ENCODE measurements around the gene FGA. TPM values are rescaled to one million over a fixed set of nuclear protein-coding genes. Genes with fewer than 3 reads are reported as not detected.

Gene FGA
- polyA plus RNA-seq, 1 of the 3 experiments (the other 2 are of a cell fraction): not detected

DNA sequence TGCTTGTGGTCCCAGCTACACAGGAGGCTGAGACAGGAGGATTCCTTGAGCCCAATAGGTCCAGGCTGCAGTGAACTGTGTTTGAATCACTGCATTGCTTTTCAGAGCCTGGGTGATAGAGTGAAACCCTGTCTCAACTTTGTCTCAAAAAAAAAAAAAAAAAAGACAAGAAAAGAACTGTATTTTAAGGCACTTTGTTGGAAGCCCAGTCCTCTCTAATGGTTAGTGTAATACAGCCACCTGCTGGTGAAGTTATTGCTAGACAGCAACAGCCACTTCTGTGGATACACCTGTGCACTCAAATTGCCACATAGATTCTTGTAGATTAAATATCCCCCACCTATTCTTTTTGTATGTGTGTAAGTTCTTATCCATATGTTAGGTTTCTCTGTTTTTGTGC, 32.1 kb upstream of the FGA start (continued):
- TF ChIP-seq, protein P1, sequence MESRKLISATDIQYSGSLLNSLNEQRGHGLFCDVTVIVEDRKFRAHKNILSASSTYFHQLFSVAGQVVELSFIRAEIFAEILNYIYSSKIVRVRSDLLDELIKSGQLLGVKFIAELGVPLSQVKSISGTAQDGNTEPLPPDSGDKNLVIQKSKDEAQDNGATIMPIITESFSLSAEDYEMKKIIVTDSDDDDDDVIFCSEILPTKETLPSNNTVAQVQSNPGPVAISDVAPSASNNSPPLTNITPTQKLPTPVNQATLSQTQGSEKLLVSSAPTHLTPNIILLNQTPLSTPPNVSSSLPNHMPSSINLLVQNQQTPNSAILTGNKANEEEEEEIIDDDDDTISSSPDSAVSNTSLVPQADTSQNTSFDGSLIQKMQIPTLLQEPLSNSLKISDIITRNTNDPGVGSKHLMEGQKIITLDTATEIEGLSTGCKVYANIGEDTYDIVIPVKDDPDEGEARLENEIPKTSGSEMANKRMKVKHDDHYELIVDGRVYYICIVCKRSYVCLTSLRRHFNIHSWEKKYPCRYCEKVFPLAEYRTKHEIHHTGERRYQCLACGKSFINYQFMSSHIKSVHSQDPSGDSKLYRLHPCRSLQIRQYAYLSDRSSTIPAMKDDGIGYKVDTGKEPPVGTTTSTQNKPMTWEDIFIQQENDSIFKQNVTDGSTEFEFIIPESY (IDR thresholded peaks at IDR 0.05; ENCODE audit: borderline replicate concordance, low read depth): no peak
- no peak for TF ChIP-seq RXRA (IDR thresholded peaks at IDR 0.05; ENCODE audit: borderline replicate concordance, low read depth)
- TF ChIP-seq NFIC (IDR thresholded peaks at IDR 0.05; ENCODE audit: borderline replicate concordance): no peak
- no peak for TF ChIP-seq EP300 (IDR thresholded peaks at IDR 0.05; ENCODE audit: borderline replicate concordance in 1 of 2, low read depth in 1 of 2, low read length in 1 of 2)
- no peak for TF ChIP-seq MEF2A (IDR thresholded peaks at IDR 0.05; ENCODE audit: borderline replicate concordance, low read depth)

DNA sequence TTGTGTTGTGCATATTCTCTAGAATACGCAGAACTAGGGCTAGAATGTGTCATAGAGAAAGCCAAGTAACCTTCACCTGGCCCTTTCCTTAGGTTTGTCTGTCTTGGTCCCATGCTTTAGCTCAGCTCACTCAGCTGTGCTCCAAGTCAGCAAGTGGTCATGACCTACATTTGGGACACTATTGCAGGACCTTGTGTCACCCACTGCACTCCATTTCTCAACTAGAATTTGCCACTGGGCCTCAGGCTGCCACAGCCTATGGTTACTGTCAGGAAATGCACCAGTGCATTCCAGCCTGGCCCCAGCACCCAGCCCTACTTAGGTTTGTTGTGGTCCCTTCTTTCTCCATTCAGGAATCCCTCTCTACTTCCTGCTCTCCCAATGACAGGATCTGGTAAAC, 29.6 kb upstream of the FGA start:
- H3K27ac ChIP-seq (ENCODE audit: low read depth in 2 of 2, low read length in 1 of 2): no peak overlapping the region
- no peaks in the 10 kb centered on the region for H3K79me2 ChIP-seq (ENCODE audit: insufficient read depth)
- no peaks in the 10 kb centered on the region for H3K9me2 ChIP-seq
- H3K4me2 ChIP-seq: no peak overlapping the region
- no peaks in the 10 kb centered on the region for H4K20me1 ChIP-seq (ENCODE audit: insufficient read depth)
- H3K4me1 ChIP-seq (ENCODE audit: control insufficient read depth in 1 of 2, insufficient read depth in 2 of 2, low read depth in 1 of 2, low read length in 1 of 2): no peaks in the 10 kb centered on the region
- TF ChIP-seq, protein P2, sequence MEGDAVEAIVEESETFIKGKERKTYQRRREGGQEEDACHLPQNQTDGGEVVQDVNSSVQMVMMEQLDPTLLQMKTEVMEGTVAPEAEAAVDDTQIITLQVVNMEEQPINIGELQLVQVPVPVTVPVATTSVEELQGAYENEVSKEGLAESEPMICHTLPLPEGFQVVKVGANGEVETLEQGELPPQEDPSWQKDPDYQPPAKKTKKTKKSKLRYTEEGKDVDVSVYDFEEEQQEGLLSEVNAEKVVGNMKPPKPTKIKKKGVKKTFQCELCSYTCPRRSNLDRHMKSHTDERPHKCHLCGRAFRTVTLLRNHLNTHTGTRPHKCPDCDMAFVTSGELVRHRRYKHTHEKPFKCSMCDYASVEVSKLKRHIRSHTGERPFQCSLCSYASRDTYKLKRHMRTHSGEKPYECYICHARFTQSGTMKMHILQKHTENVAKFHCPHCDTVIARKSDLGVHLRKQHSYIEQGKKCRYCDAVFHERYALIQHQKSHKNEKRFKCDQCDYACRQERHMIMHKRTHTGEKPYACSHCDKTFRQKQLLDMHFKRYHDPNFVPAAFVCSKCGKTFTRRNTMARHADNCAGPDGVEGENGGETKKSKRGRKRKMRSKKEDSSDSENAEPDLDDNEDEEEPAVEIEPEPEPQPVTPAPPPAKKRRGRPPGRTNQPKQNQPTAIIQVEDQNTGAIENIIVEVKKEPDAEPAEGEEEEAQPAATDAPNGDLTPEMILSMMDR (IDR thresholded peaks at IDR 0.05): no peak
- TF ChIP-seq RAD21 (IDR thresholded peaks at IDR 0.05; ENCODE audit: low read length) (no peak), JUND (IDR thresholded peaks at IDR 0.05) (no peak), ELF1 (IDR thresholded peaks at IDR 0.05) (no peak), TEAD4 (IDR thresholded peaks at IDR 0.05; ENCODE audit: borderline replicate concordance, insufficient read depth) (no peak), MXI1 (IDR thresholded peaks at IDR 0.05; ENCODE audit: low read depth, low read length) (no peak), FOXJ3 (CRISPR knock-in tag; IDR thresholded peaks at IDR 0.05) (no peak)
- CTCF ChIA-PET: interaction anchor here (1.1 to 3.4 kb wide), 4 partner anchors 10 to 69 kb away, joined by 3 to 60 read pairs (median 14); partner anchors contain the start of gene PLRG1
- H2AFZ ChIP-seq (ENCODE audit: low read depth): no peak overlapping the region
- H3K27me3 ChIP-seq (ENCODE audit: insufficient read depth): no peaks in the 10 kb centered on the region; the same call in 1 of the 2 replicates
- 0% methylated on average over 1 of the region's 1 CpG for whole genome bisulfite sequencing (ENCODE audit: low lambda C conversion rate)
- H3K9ac ChIP-seq: no peak overlapping the region
- no peak for DNase-seq
- H3F3A ChIP-seq (replicated peaks; ENCODE audit: insufficient read depth): no peaks in the 10 kb centered on the region
- H3K9me3 ChIP-seq: no peaks in the 10 kb centered on the region
- H3K4me3 ChIP-seq (ENCODE audit: low read depth in 2 of 2, low read length in 1 of 2): no peak overlapping the region
- H3K36me3 ChIP-seq (replicated peaks in 1 of 2; ENCODE audit: control insufficient read depth in 1 of 2, insufficient read depth in 2 of 2, low read length in 1 of 2): no peaks in the 10 kb centered on the region
- POLR2A ChIA-PET: no interaction called here
